Colonic mucosa (tissue), 4 donors: ENCODE data around the gene LTA4H. TPM values are rescaled to one million over a fixed set of nuclear protein-coding genes. Genes with fewer than 3 reads are reported as not detected.

Experiments used
- DNase-seq: peaks from one replicate; pipeline ENCODE4 v3.0.0-alpha.2; 2020
- H3K27ac ChIP-seq: fragments of 200-600 bp; one replicate; pipeline ENCODE4 v1.8.0; 2021
- H3K27me3 ChIP-seq: fragments of 200-600 bp; one replicate; pipeline ENCODE4 v1.8.0; 2021
- H3K36me3 ChIP-seq: fragments of 200-600 bp; one replicate; pipeline ENCODE4 v1.8.0; 2021
- H3K4me1 ChIP-seq: fragments of 200-600 bp; one replicate; pipeline ENCODE4 v1.8.0; 2021; ENCODE audit warnings: mild to moderate bottlenecking
- H3K4me3 ChIP-seq: fragments of 200-600 bp; one replicate; pipeline ENCODE4 v1.8.0; 2021
- H3K9ac ChIP-seq, 2 donors: one replicate each; pipeline ENCODE4 v1.7.0; 2013; ENCODE audit warnings: control low read depth in 2 of 2, low read depth in 2 of 2, low read length in 2 of 2
- H3K9me3 ChIP-seq: fragments of 200-600 bp; one replicate; pipeline ENCODE4 v1.8.0; 2021
- intact Hi-C: fragments of 100-400 bp; cut with DNase I; formaldehyde crosslinking; loops from one replicate; pipeline ENCODE4 v1.14.1; 2022
- total RNA-seq, 2 donors: library from RNA; stranded (reverse); fragmentation: NEBNext Ultra II Directional in 1 of 2; extraction: Animal tissue kit (Norgen Biotek cat#: 25700) in 1 of 2; gene quantifications; one replicate each; pipeline ENCODE4 v1.2.1, GENCODE V29; 2021
- TF ChIP-seq, protein P1 (sequence below): fragments of 200-600 bp; IDR thresholded peaks from one replicate; pipeline ENCODE4 v1.8.0; 2022; ENCODE audit warnings: antibody characterized with exemption, mild to moderate bottlenecking
- donor health status: healthy.
- donor health status: DM: no; HTN: no; CAD: no.
- donor health status: DM: no; HTN: no; CAD: no.

LTA4H gene
- total RNA-seq, 2 donors from 2014 or later: 71.4 to 96.5 TPM

DNA sequence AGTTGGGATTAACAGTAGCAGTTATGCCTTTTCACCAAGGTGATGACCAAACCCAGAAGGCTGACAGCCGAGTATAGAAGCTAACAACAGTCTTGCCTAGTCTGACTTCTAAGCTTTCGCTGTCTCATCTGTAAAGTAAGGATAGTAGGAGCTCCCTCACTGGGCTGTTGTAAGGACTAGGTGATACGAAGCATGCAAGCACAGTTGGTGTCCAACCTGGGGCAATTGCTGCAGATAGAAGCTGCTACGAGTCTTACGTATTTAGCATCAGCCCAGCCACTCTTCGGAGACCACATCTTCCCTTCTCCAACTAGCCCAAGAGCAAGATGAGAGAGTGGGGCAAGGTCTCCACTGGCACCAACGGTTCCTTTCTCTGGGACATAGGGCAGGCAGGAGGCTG lies 45.3 kb downstream of the LTA4H start:
- Histone ChIP-seq H3K36me3 (no peaks in the 10 kb centered on the region), H3K27ac (no peak overlapping the region), H3K9ac (no peak overlapping the region), H3K4me1 (no peaks in the 10 kb centered on the region), H3K4me3 (no peak overlapping the region), H3K27me3 (no peaks in the 10 kb centered on the region), H3K9me3 (no peaks in the 10 kb centered on the region)
- no peak for DNase-seq
- TF ChIP-seq, protein P1, sequence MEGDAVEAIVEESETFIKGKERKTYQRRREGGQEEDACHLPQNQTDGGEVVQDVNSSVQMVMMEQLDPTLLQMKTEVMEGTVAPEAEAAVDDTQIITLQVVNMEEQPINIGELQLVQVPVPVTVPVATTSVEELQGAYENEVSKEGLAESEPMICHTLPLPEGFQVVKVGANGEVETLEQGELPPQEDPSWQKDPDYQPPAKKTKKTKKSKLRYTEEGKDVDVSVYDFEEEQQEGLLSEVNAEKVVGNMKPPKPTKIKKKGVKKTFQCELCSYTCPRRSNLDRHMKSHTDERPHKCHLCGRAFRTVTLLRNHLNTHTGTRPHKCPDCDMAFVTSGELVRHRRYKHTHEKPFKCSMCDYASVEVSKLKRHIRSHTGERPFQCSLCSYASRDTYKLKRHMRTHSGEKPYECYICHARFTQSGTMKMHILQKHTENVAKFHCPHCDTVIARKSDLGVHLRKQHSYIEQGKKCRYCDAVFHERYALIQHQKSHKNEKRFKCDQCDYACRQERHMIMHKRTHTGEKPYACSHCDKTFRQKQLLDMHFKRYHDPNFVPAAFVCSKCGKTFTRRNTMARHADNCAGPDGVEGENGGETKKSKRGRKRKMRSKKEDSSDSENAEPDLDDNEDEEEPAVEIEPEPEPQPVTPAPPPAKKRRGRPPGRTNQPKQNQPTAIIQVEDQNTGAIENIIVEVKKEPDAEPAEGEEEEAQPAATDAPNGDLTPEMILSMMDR: no peak
- intact Hi-C loops: no loop called here

DNA sequence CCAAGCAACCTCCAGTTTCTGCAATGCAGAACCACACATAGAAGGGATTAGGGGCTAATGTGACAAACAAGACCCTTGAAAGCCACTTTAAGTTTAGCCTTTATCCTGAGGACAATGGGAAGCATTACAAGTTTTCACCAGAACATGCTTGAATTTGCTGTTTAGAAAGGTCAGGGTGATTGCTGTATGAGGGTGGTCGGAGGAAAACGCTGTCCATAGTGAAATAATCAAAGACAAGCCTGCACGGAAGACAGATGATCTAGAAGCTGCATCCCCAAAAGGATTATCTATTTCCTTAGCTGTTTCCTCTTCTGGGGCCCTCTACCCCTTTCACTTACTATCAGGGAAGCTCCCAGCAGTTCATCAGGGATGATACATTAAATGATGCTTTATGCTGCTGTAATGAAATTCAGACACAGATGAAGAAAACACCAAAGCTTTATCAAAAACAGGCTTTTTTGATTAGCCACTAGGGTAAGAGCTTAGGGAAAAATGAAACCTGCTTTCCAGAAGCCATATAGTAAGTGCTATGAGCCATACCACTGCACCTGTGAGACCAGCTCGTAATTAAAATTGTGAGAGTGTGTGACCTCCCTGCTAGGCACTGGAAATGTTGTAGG lies 45.8 kb downstream of the LTA4H start:
- Histone ChIP-seq H3K27me3 (no peaks in the 10 kb centered on the region), H3K27ac (no peak overlapping the region), H3K9ac (no peak overlapping the region), H3K36me3 (no peaks in the 10 kb centered on the region), H3K4me1 (no peaks in the 10 kb centered on the region), H3K9me3 (no peaks in the 10 kb centered on the region), H3K4me3 (no peak overlapping the region)
- TF ChIP-seq, protein P1: no peak
- no peak for DNase-seq
- intact Hi-C loops: no loop called here

DNA sequence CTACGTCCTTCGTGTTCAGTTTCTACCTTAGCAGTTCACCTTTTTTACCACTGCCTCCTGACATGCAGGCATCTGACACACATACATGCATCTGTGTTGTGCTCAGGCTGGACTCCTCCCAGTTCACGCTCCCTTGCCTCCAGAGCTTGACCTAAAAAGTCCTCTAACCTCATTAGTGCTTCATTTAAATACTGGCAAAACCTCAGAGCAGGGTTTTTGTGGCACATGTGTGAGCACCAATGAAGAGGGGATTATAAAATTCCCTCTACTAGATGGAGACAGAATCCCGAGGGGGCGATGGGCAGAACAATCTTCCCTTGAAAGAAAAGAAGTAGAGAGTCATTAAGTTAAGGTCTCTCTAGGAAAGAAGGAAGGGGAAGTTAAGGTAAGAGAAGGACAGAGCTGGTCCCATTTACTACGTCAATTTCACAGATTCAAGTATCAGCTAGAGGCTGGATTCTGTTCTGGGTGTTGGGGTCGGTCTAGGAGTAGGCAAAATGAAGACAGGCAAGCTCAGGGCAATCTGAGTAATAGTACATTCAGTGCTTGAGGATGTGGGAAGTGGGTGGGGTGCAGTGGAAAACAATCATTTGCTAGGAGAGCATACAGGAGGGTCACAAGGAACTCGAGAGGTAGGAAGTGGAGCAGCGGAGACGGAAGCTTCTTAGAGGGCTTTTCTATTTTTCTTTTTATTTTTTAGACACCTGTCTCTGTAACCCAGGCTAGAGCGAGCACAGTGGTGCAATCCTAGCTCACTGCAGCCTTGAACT lies 46.7 kb downstream of the LTA4H start:
- TF ChIP-seq, protein P1: no peak
- no peaks in the 10 kb centered on the region for H3K27me3 ChIP-seq
- H3K27ac ChIP-seq: no peak overlapping the region
- no peaks in the 10 kb centered on the region for H3K4me1 ChIP-seq
- intact Hi-C loops: no loop called here
- no peak overlapping the region for H3K9ac ChIP-seq
- H3K36me3 ChIP-seq: no peaks in the 10 kb centered on the region
- no peak overlapping the region for H3K4me3 ChIP-seq
- no peak for DNase-seq
- no peaks in the 10 kb centered on the region for H3K9me3 ChIP-seq

DNA sequence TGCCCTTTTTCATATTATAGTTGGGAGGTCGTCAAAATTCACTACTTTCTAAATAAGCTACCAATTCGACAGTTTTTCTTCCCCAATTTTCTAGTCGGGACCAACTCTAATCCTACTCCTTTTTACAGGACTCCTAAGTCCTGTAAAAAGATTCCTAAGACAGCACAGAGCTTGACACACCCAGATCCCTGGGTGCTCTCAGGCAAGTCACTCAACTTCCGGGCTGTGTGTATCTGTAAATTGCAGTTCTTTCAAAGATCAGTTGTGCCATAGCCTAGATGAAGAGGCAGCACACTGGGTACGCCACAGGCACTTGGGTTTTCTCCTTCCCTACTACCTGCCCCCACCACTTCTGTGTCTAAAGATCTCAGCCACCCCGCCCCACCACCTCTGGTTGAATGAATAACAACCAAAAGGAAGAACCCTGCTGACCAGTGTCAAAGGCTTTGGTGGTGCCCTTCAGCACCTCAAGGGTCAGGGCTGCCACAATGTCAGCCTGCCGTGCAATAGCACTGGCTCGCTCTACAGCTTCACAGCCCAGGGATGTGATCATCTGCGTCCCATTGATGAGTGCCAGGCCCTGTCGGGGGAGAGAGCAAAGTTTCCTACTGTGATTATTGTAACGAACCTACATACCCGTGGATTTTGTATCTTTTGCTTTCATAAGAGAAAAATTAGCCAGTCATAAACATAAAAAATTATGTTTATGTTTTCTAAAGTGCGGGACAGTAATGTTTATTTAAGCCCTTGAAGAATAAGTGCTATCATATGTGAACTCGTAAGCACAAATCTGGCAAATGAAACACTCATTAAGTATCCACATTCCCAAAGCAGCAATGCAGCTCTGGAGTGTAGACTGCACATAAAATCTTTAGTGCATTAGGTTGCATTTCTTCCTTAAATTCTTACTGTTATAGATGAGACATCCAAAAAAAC lies 48.5 kb downstream of the LTA4H start:
- Histone ChIP-seq H3K27me3 (no peaks in the 10 kb centered on the region), H3K4me1 (no peaks in the 10 kb centered on the region), H3K36me3 (no peaks in the 10 kb centered on the region), H3K27ac (no peak overlapping the region), H3K9me3 (no peaks in the 10 kb centered on the region), H3K9ac (no peak overlapping the region), H3K4me3 (no peak overlapping the region)
- intact Hi-C loops: no loop called here
- DNase-seq: peak; percentile 25
- TF ChIP-seq, protein P1: no peak

DNA sequence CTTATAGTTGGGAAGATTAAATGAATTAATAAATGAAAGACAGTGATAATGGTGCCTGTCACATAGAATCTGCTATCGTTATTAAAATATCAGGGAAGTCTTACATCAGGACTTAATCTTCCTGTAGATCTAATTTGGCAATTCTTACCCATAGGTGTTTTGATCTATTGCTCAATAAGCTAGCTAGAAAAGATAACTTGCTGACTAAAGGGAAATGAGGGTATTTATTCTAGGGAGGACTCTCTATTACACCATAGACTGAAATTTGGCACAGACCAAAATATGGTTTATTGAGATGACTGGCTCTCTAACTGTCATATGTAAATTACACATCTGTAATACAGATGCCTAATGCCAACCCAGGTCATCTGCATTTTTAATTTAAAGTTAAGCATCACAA lies 50.7 kb downstream of the LTA4H start:
- Histone ChIP-seq H3K9ac (no peak overlapping the region), H3K27me3 (no peaks in the 10 kb centered on the region), H3K9me3 (no peaks in the 10 kb centered on the region), H3K4me1 (no peaks in the 10 kb centered on the region), H3K27ac (no peak overlapping the region), H3K36me3 (no peaks in the 10 kb centered on the region), H3K4me3 (no peak overlapping the region)
- intact Hi-C loops: no loop called here
- TF ChIP-seq, protein P1: no peak
- DNase-seq: no peak
